ENCODE measurements around the gene MTFR1L. TPM values are rescaled to one million over a fixed set of nuclear protein-coding genes. Genes with fewer than 3 reads are reported as not detected.

MTFR1L gene
- total RNA-seq, 2 donors from 2014 or later: 36.3 to 48.6 TPM

- H3K9me3 ChIP-seq: no peaks in the 10 kb centered on the region
- H3K4me1 ChIP-seq: no peaks in the 10 kb centered on the region
- no peak overlapping the region for H3K9ac ChIP-seq (ENCODE audit: low read depth in 2 of 2, low read length in 2 of 2)
- H3K36me3 ChIP-seq: no peaks in the 10 kb centered on the region
- H3K27me3 ChIP-seq: no peaks in the 10 kb centered on the region
- no peak for DNase-seq
- no peak overlapping the region for H3K27ac ChIP-seq
- H3K4me3 ChIP-seq: no peak overlapping the region
- intact Hi-C loops (cut with DNase I): loop anchor here (10.0 kb wide), 1 partner anchor 279 kb away; no protein-coding TSS in a partner anchor
- TF ChIP-seq CTCF (IDR thresholded peaks at IDR 0.05): no peak
Measured at GRCh38 chr1:25803368-25803767, 16.4 kb upstream of the MTFR1L start.

- Histone ChIP-seq H3K27me3 (no peaks in the 10 kb centered on the region), H3K9me3 (no peaks in the 10 kb centered on the region), H3K36me3 (no peaks in the 10 kb centered on the region), H3K4me3 (no peak overlapping the region), H3K9ac (ENCODE audit: low read depth in 2 of 2, low read length in 2 of 2) (no peak overlapping the region), H3K4me1 (no peaks in the 10 kb centered on the region), H3K27ac (no peak overlapping the region)
- intact Hi-C loops (cut with DNase I): loop anchor here (10.0 kb wide), 1 partner anchor 280 kb away; no protein-coding TSS in a partner anchor
- no peak for TF ChIP-seq CTCF (IDR thresholded peaks at IDR 0.05)
- no peak for DNase-seq
Measured at GRCh38 chr1:25804244-25804963, 15.3 kb upstream of the MTFR1L start.

GRCh38 chr1:25804964-25805862, 14.5 kb upstream of the MTFR1L start:
- DNase-seq: no peak
- Histone ChIP-seq H3K36me3 (no peaks in the 10 kb centered on the region), H3K27me3 (no peaks in the 10 kb centered on the region), H3K4me1 (no peaks in the 10 kb centered on the region), H3K27ac (no peak overlapping the region), H3K9ac (ENCODE audit: low read depth in 2 of 2, low read length in 2 of 2) (no peak overlapping the region), H3K9me3 (no peaks in the 10 kb centered on the region), H3K4me3 (no peak overlapping the region)
- TF ChIP-seq CTCF (IDR thresholded peaks at IDR 0.05): no peak
- intact Hi-C loops (cut with DNase I): loop anchor here (10.0 kb wide), 1 partner anchor 280 kb away; no protein-coding TSS in a partner anchor

- TF ChIP-seq CTCF (IDR thresholded peaks at IDR 0.05): no peak
- no peak overlapping the region for H3K4me3 ChIP-seq
- no peaks in the 10 kb centered on the region for H3K27me3 ChIP-seq
- H3K36me3 ChIP-seq: no peaks in the 10 kb centered on the region
- no peak for DNase-seq
- H3K9me3 ChIP-seq: no peaks in the 10 kb centered on the region
- intact Hi-C loops (cut with DNase I): loop anchor here (10.0 kb wide), 1 partner anchor 281 kb away; no protein-coding TSS in a partner anchor
- no peaks in the 10 kb centered on the region for H3K4me1 ChIP-seq
- H3K27ac ChIP-seq: no peak overlapping the region
- no peak overlapping the region for H3K9ac ChIP-seq (ENCODE audit: low read depth in 2 of 2, low read length in 2 of 2)
Measured at GRCh38 chr1:25805863-25806225, 13.9 kb upstream of the MTFR1L start.

GRCh38 chr1:25806418-25806817, 13.3 kb upstream of the MTFR1L start:
- intact Hi-C loops (cut with DNase I): loop anchor here (10.0 kb wide), 1 partner anchor 282 kb away; no protein-coding TSS in a partner anchor
- Histone ChIP-seq H3K36me3 (no peaks in the 10 kb centered on the region), H3K9ac (ENCODE audit: low read depth in 2 of 2, low read length in 2 of 2) (no peak overlapping the region), H3K9me3 (no peaks in the 10 kb centered on the region), H3K4me1 (no peaks in the 10 kb centered on the region), H3K4me3 (no peak overlapping the region), H3K27ac (no peak overlapping the region), H3K27me3 (no peaks in the 10 kb centered on the region)
- no peak for TF ChIP-seq CTCF (IDR thresholded peaks at IDR 0.05)
- DNase-seq: no peak

Data from colonic mucosa (tissue), 4 donors.